ENCODE results near the gene GNAI2.
A peak's percentile ranks its signal among the peaks of the same experiment; 100 is the strongest.

Gene GNAI2

GRCh38 chr3:50235716-50236483 lies at the start of gene GNAI2:
GNAI2 (plus strand) TSS chr3:50236204; CDS start chr3:50236336, 132 bp downstream.
- peak; percentile 96 for DNase-seq (ENCODE audit: low read depth)

DNA sequence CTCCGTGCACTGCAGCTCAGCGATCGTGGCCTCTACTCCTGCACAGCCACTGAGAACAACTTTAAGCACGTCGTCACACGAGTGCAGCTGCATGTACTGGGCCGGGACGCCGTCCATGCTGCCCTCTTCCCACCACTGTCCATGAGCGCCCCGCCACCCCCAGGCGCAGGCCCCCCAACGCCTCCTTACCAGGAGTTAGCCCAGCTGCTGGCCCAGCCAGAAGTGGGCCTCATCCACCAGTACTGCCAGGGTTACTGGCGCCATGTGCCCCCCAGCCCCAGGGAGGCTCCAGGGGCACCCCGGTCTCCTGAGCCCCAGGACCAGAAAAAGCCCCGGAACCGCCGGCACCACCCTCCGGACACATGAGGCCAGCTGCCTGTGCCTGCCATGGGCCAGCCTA lies 48.3 kb upstream of the GNAI2 start:
- DNase-seq (ENCODE audit: low read depth), result no peak

- DNase-seq (ENCODE audit: low read depth), result peak; percentile 81
Measured at GRCh38 chr3:50189274-50189673, 46.7 kb upstream of the GNAI2 start.

- no peak for DNase-seq (ENCODE audit: low read depth)
Measured at GRCh38 chr3:50189989-50190388, 46.0 kb upstream of the GNAI2 start.

GRCh38 chr3:50190936-50191660 lies 44.9 kb upstream of the GNAI2 start, which contains the start of gene GNAT1:
GNAT1 (plus strand) TSS chr3:50191610; CDS start chr3:50191726, 116 bp downstream.
- DNase-seq (ENCODE audit: low read depth), result no peak

DNA sequence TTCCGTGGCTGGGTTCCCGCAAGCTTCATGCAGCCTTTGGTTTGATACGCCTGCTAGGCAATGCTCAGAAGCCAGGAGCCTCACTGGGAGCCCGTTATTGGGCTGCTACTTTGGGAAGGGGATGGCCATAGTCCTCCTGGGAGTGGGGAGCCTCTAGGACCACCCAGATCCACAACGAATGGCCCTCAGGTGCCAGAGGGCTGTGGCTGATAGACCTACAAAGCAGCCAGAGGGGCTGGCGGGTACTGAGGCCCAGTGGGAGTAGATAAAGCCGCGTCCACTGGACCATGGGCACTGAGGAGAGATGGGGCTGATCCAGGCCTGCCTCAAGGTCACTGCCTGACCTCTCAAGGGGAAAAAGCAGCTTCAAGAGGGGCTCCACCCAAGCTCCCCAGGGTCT lies 43.9 kb upstream of the GNAI2 start:
- DNase-seq (ENCODE audit: low read depth), result no peak

GRCh38 chr3:50192689-50193141 lies 43.3 kb upstream of the GNAI2 start:
- DNase-seq (ENCODE audit: low read depth), result no peak

- DNase-seq (ENCODE audit: low read depth), result no peak
Measured at GRCh38 chr3:50193286-50193685, 42.7 kb upstream of the GNAI2 start.

DNA sequence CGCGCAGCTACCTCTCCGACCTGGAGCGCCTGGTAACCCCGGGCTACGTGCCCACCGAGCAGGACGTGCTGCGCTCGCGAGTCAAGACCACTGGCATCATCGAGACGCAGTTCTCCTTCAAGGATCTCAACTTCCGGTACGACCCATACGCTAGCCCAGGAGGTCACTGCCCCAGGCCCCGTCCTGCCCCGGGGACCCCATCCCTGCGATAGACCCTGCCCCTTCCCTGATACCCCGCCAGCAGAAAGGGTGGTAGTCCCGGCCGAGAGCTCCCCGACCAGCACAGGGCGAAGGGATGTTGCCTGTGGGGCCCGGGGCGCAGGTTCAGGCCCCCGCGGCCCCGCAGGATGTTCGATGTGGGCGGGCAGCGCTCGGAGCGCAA lies 42.3 kb upstream of the GNAI2 start:
- no peak for DNase-seq (ENCODE audit: low read depth)

GRCh38 chr3:50194128-50194902 lies 41.7 kb upstream of the GNAI2 start:
- no peak for DNase-seq (ENCODE audit: low read depth)

DNA sequence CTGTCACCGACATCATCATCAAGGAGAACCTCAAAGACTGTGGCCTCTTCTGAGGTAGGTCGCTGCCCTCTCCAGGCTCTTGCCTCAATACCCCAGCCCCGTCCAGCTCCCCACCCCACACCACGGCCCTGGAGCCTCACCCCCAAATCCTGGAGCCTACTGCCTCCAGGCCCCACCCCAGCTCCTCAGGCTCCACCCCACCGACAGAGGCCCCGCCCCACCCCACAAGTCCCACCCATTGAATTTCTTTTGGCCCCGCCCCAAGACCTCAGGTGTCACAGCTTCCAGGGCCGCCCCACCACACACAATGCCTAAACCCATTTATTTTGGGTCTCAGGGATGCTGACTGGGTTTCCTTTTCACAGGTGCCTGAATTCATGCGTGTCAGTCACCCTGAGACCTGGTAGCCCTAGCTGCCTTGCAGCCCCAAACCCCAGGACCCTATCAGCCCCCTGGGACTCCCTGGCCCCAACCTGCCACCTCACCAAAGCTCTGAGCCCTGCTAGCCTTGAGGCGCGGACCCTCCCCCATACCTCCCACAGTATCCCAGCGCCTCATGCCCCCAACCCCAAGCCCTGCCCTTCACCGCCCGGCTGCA lies 41.0 kb upstream of the GNAI2 start:
- DNase-seq (ENCODE audit: low read depth), result no peak

DNA sequence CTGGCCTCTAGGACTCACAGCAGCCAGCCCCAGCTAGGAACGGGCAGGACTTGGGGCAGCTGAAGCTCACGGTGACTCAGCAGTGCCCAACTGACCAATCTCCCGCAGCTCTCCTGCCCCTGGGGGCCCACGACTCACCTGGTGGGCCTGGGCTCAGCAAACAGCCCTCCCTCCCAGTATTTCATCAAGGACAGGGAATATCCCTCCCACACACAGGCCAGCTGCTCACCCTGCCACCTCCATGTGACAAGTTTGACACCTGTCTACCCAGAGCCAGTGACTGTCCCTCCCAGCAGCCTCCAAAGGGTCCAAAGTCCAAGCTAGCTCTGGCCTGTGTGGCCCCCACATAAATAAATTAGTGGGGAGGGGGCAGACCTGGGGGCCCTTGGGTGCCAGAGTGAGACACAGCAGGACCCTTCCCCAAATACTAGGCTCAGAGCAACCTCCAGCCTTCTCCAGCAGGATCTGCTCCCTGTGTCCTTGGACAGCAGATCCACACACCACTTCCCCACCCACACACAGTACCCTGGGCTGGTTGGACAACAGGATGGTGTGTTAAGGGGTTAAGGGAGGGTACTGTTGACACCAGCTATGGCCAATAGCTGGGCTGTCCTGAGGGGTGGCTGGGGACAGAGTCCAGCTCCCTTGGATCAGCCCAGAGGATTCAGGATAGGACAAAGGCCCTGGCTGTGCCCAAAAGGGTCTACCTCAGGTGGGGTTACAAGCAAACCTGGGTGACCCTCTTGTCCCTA lies 40.3 kb upstream of the GNAI2 start:
- no peak for DNase-seq (ENCODE audit: low read depth)

DNA sequence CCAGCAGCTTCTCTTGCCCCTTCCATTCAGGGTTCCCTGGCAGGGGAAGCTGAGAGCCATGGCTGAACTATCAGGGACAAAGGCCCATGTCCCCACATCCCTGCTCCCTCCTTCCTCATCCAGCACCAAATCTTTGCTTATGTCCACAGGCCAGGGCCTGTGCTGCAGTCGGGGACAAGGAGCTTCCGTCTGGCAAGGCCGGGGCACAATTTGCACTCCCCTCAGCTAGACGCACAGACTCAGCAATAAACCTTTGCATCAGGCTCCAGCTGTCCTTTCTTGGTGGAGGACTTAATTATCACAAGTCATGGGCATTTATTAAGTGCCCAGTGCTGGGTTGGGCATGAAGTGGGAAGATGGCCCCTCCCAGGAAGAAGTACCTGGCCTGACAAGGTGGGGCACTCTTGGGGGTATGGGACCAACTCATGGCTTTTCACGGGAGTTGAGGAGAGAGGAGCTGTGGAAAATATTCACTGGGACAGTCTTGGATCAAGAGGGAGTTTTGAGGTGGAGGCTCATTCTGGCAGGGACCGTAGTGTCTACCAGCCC lies 39.7 kb upstream of the GNAI2 start:
- DNase-seq (ENCODE audit: low read depth), result no peak

DNA sequence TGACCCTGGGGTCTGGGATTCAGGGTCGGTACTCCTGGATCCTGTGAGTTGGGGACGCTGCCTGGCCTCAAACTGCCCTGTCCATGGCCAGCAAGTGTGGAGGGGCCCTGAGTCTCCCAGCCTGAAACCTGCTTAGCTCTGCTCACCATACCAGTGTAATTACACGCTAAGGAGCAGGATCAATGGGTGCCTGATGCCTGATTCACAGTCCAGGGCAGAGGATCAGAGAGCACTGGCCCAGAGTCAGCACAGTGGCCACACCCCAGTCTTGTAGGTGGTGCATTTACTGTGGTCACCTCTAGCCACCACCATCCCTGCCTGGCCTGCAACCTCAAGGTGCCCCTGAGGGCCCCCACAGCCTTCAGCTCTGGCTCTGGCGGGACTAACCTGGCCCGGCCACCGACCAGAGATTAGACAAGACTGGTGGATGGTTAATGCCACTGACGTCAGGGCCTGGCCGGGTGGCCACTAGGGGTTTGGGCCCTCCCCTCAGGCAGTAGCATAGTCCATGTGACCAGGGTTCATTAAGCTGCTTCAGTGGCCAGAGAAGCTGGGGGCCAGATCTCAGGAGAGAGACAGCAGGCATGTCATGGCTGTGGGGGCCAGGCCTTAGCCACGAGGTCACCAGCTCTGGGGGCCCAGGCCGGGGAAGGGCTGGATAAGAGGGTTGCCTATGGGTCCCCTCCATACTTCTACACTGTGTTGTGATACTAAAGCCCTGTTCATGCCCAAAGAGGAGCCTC lies 34.3 kb upstream of the GNAI2 start:
- DNase-seq (ENCODE audit: low read depth), result no peak

- DNase-seq (ENCODE audit: low read depth), result no peak
Measured at GRCh38 chr3:50202353-50203112, 33.5 kb upstream of the GNAI2 start.

- no peak for DNase-seq (ENCODE audit: low read depth)
Measured at GRCh38 chr3:50203113-50203808, 32.7 kb upstream of the GNAI2 start.

- no peak for DNase-seq (ENCODE audit: low read depth)
Measured at GRCh38 chr3:50203809-50204803, 31.9 kb upstream of the GNAI2 start.
